IMR-90 (cell line): ENCODE data around the gene MBOAT1. TPM values are rescaled to one million over a fixed set of nuclear protein-coding genes. Genes with fewer than 3 reads are reported as not detected.

Experiments
- ATAC-seq: fragments of 200-7000 bp; cut with Tn5 transposase; 2 replicates; pipeline ENCODE4 v1.9.1; 2020; ENCODE audit warnings: low read depth, mild to moderate bottlenecking, moderate library complexity
- BruUV-seq: library from RNA; stranded (reverse); fragments of 400-500 nt; replicated peaks from 2 replicates; lab custom pipeline; 2021; lab: Mats Ljungman, UMichigan
- CTCF ChIA-PET: fragments of 300-600 bp; formaldehyde crosslinking; extraction: SDS; loops from one replicate; lab custom pipeline; 2021; ENCODE audit warnings: antibody characterized with exemption; lab: Yijun Ruan, JAX
- POLR2A ChIA-PET: fragments of 300-600 bp; sonication (Branson Sonifier 250); formaldehyde crosslinking; loops from one replicate; lab custom pipeline; 2022; ENCODE audit warnings: antibody characterized with exemption; ENCODE audit not compliant: unreplicated experiment; lab: Charles Lee
- DNase-seq: peaks from one replicate; pipeline ENCODE4 v3.0.0; 2013
- H2AFZ ChIP-seq: replicated peaks from 2 replicates; pipeline ENCODE3; 2013; ENCODE audit warnings: low read length, mild to moderate bottlenecking; ENCODE audit not compliant: poor library complexity
- H2AK5ac ChIP-seq: 2 replicates; pipeline ENCODE4 v1.6.1; 2013; ENCODE audit warnings: low read depth, low read length, inconsistent platforms
- H2AK9ac ChIP-seq: replicated peaks from 2 replicates; pipeline ENCODE3; 2013; ENCODE audit warnings: mild to moderate bottlenecking, low read depth, low read length, moderate library complexity; ENCODE audit not compliant: poor library complexity
- H2BK120ac ChIP-seq: 2 replicates; pipeline ENCODE4 v1.6.1; 2013; ENCODE audit warnings: low read depth, low read length, inconsistent platforms
- H2BK15ac ChIP-seq: 3 replicates; pipeline ENCODE4 v1.6.1; 2013; ENCODE audit warnings: low read depth, low read length, inconsistent platforms
- H2BK20ac ChIP-seq: 2 replicates; pipeline ENCODE4 v1.6.1; 2013; ENCODE audit warnings: low read depth, mild to moderate bottlenecking, inconsistent platforms, low read length, moderate library complexity
- H2BK5ac ChIP-seq: 2 replicates; pipeline ENCODE4 v1.6.1; 2013; ENCODE audit warnings: mild to moderate bottlenecking, low read depth, low read length, inconsistent platforms; ENCODE audit not compliant: poor library complexity, severe bottlenecking
- H3K14ac ChIP-seq: replicated peaks from 2 replicates; pipeline ENCODE4 v1.6.1; 2013; ENCODE audit warnings: low read depth, low read length, inconsistent platforms
- H3K18ac ChIP-seq: 2 replicates; pipeline ENCODE4 v1.6.1; 2013; ENCODE audit warnings: low read depth, low read length, control low read depth
- H3K23ac ChIP-seq: 2 replicates; pipeline ENCODE4 v1.6.1; 2013; ENCODE audit warnings: low read depth, low read length, inconsistent platforms
- H3K27ac ChIP-seq: 2 replicates; pipeline ENCODE4 v1.5.1; 2013; ENCODE audit warnings: mild to moderate bottlenecking, control low read depth, low read length; ENCODE audit not compliant: insufficient read depth
- H3K27me3 ChIP-seq: 2 replicates; pipeline ENCODE4 v1.6.1; 2013; ENCODE audit warnings: low read length; ENCODE audit not compliant: control insufficient read depth, insufficient read depth
- H3K36me3 ChIP-seq: 2 replicates; pipeline ENCODE4 v1.6.1; 2013; ENCODE audit warnings: low read length, mixed read lengths; ENCODE audit not compliant: control insufficient read depth, insufficient read depth
- H3K4ac ChIP-seq: 2 replicates; pipeline ENCODE4 v1.6.1; 2013; ENCODE audit warnings: low read depth, low read length, inconsistent platforms
- H3K4me1 ChIP-seq: 2 replicates; pipeline ENCODE4 v1.6.1; 2013; ENCODE audit warnings: low read length, mixed read lengths; ENCODE audit not compliant: control insufficient read depth, insufficient read depth
- H3K4me2 ChIP-seq: 2 replicates; pipeline ENCODE4 v1.6.1; 2013; ENCODE audit warnings: low read depth, mild to moderate bottlenecking, control low read depth, low read length, moderate library complexity
- H3K4me3 ChIP-seq: 2 replicates; pipeline ENCODE4 v1.5.1; 2013; ENCODE audit warnings: low read depth, mild to moderate bottlenecking, control low read depth, low read length, moderate library complexity; ENCODE audit not compliant: insufficient read depth
- H3K56ac ChIP-seq: 2 replicates; pipeline ENCODE4 v1.6.1; 2013; ENCODE audit warnings: low read length, inconsistent platforms; ENCODE audit not compliant: insufficient read depth; ENCODE audit errors: extremely low read depth
- H3K79me1 ChIP-seq, 2 experiments: 2 replicates each; pipeline ENCODE4 v1.6.1; 2013; ENCODE audit warnings: low read length in 2 of 2, inconsistent platforms in 1 of 2, low read depth in 1 of 2
- H3K9ac ChIP-seq: 2 replicates; pipeline ENCODE4 v1.6.1; 2013; ENCODE audit warnings: low read depth, low read length, control low read depth
- H3K9me1 ChIP-seq: 2 replicates; pipeline ENCODE4 v1.6.1; 2013; ENCODE audit warnings: low read length, inconsistent platforms; ENCODE audit not compliant: insufficient read depth
- H3K9me3 ChIP-seq: 2 replicates; pipeline ENCODE4 v1.6.1; 2013; ENCODE audit warnings: low read length; ENCODE audit not compliant: control insufficient read depth, insufficient read depth
- H4K20me1 ChIP-seq: 2 replicates; pipeline ENCODE4 v1.6.1; 2013; ENCODE audit warnings: low read length, inconsistent platforms; ENCODE audit not compliant: insufficient read depth
- H4K5ac ChIP-seq: 2 replicates; pipeline ENCODE4 v1.6.1; 2013; ENCODE audit warnings: mild to moderate bottlenecking, low read depth, low read length, control low read depth
- H4K8ac ChIP-seq, 2 experiments: 2 replicates each; pipeline ENCODE4 v1.6.1; 2013; ENCODE audit warnings: low read depth in 2 of 2, low read length in 2 of 2, control low read depth in 1 of 2, inconsistent platforms in 1 of 2
- H4K91ac ChIP-seq: 2 replicates; pipeline ENCODE4 v1.6.1; 2013; ENCODE audit warnings: low read depth, low read length, inconsistent platforms; ENCODE audit not compliant: insufficient read depth
- BHLHE40 ChIP-seq: fragments of 150-350 bp; IDR thresholded peaks from 2 replicates; pipeline ENCODE4 v1.6.1; 2016; ENCODE audit warnings: mild to moderate bottlenecking, low read depth, low read length
- ELK1 ChIP-seq: fragments of 150-350 bp; IDR thresholded peaks from 2 replicates; pipeline ENCODE4 v1.6.1; 2016; ENCODE audit warnings: low read depth, mild to moderate bottlenecking, low read length, moderate library complexity, borderline replicate concordance
- FOS ChIP-seq: fragments of 150-350 bp; IDR thresholded peaks from 2 replicates; pipeline ENCODE4 v1.6.1; 2016; ENCODE audit warnings: low read depth, low read length
- MAFK ChIP-seq: IDR thresholded peaks from 2 replicates; pipeline ENCODE4 v1.6.1; 2012; ENCODE audit warnings: low read depth, low read length, improper control_type of control experiment
- MAZ ChIP-seq: IDR thresholded peaks from 2 replicates; pipeline ENCODE4 v1.6.1; 2012; ENCODE audit warnings: low read depth, mild to moderate bottlenecking, low read length, improper control_type of control experiment, moderate library complexity, borderline replicate concordance
- MXI1 ChIP-seq: IDR thresholded peaks from 2 replicates; pipeline ENCODE4 v1.6.1; 2012; ENCODE audit warnings: low read depth, mild to moderate bottlenecking, low read length, moderate library complexity, borderline replicate concordance
- NFE2L2 ChIP-seq: fragments of 150-350 bp; IDR thresholded peaks from 2 replicates; pipeline ENCODE4 v1.6.1; 2016; ENCODE audit warnings: low read depth, mild to moderate bottlenecking, low read length
- POLR2A ChIP-seq: IDR thresholded peaks from 2 replicates; pipeline ENCODE4 v1.6.1; 2012; ENCODE audit warnings: mild to moderate bottlenecking, low read depth, low read length
- RAD21 ChIP-seq: IDR thresholded peaks from 2 replicates; pipeline ENCODE4 v1.6.1; 2012; ENCODE audit warnings: low read length, improper control_type of control experiment
- RCOR1 ChIP-seq: IDR thresholded peaks from 2 replicates; pipeline ENCODE4 v1.6.1; 2012; ENCODE audit warnings: mild to moderate bottlenecking, low read length, improper control_type of control experiment; ENCODE audit not compliant: insufficient replicate concordance
- RFX5 ChIP-seq: IDR thresholded peaks from 2 replicates; pipeline ENCODE4 v1.8.0; 2012; ENCODE audit warnings: low read depth, mild to moderate bottlenecking, low read length, moderate library complexity
- SMC3 ChIP-seq: fragments of 150-350 bp; IDR thresholded peaks from 2 replicates; pipeline ENCODE4 v1.6.1; 2016; ENCODE audit warnings: low read depth, mild to moderate bottlenecking, antibody characterized with exemption, low read length, moderate library complexity
- USF2 ChIP-seq: fragments of 150-350 bp; IDR thresholded peaks from 2 replicates; pipeline ENCODE4 v1.6.1; 2017; ENCODE audit warnings: mild to moderate bottlenecking, antibody characterized with exemption, low read length, low read depth
- WGBS, 2 experiments: methylation state at CpG; one replicate each; pipeline versions ENCODE4 v1.1.5 to v1.1.7; 2013; ENCODE audit warnings: missing lambda C conversion rate in 2 of 2; ENCODE audit not compliant: insufficient read length in 1 of 2; ENCODE audit errors: extremely low coverage in 2 of 2; 5-methylcytosine and 5-hydroxymethylcytosine counted together
- dilution Hi-C: fragments of 300-500 bp; cut with HindIII; formaldehyde crosslinking; loops from one replicate; pipeline ENCODE4 v1.14.3; 2018; ENCODE audit warnings: low sequenced_read_pairs; ENCODE audit not compliant: unreplicated experiment
- in situ Hi-C: fragments of 300-500 bp; cut with MboI; formaldehyde crosslinking; loops from 3 replicates; pipeline ENCODE4 v1.14.3; 2019; ENCODE audit warnings: low sequenced_read_pairs, inconsistent platforms, mixed read lengths
- intact Hi-C: fragments of 100-400 bp; cut with micrococcal nuclease; formaldehyde crosslinking; loops from 2 replicates; pipeline ENCODE4 v1.10.0; 2022
- polyA plus RNA-seq, 3 experiments: library from polyadenylated mRNA; depleted of rRNA; stranded (reverse); fragments of >200 nt; gene quantifications; 2 replicates each; pipeline ENCODE4 v1.2.3, GENCODE V29; 2012; ENCODE audit warnings: low replicate concordance in 1 of 3
- total RNA-seq: library from RNA; depleted of rRNA; stranded (reverse); fragments of >200 nt; gene quantifications from 2 replicates; pipeline ENCODE4 v1.2.3, GENCODE V29; 2012

MBOAT1 gene
- total and polyA plus RNA-seq, 2 of the 4 experiments (the other 2 are of a cell fraction), result 1.6 to 4.7 TPM

- Histone ChIP-seq H2AK5ac (no peak overlapping the region), H3K4me2 (no peak overlapping the region), H2BK20ac (no peak overlapping the region), H3K4ac (no peak overlapping the region), H3K9ac (no peak overlapping the region), H3K18ac (no peak overlapping the region), H3K36me3 (no peaks in the 10 kb centered on the region), H4K8ac (no peak overlapping the region), H2BK120ac (no peak overlapping the region), H3K27ac (no peak overlapping the region), H3K23ac (no peak overlapping the region), H3K27me3 (no peaks in the 10 kb centered on the region), H4K5ac (no peak overlapping the region), H3K4me1 (no peaks in the 10 kb centered on the region), H2BK5ac (no peak overlapping the region), H3K9me3 (no peaks in the 10 kb centered on the region), H3K56ac (no peak overlapping the region), H3K14ac (no peak overlapping the region), H4K91ac (no peak overlapping the region), H4K20me1 (no peaks in the 10 kb centered on the region), H3K79me1 (no peaks in the 10 kb centered on the region), H3K4me3 (no peak overlapping the region), H2BK15ac (no peak overlapping the region), H2AK9ac (no peak overlapping the region), H3K9me1 (no peaks in the 10 kb centered on the region), H2AFZ (no peak overlapping the region)
- ChIA-PET CTCF (no interaction called here), POLR2A (no interaction called here)
- BruUV-seq, result no TSS peak
- ATAC-seq (no peak), DNase-seq (no peak)
- TF ChIP-seq RAD21, result no peak
- TF ChIP-seq MAZ, result no peak
- TF ChIP-seq RCOR1, result no peak
- TF ChIP-seq RFX5, result no peak
- TF ChIP-seq MXI1, result no peak
- TF ChIP-seq BHLHE40, result no peak
- TF ChIP-seq NFE2L2, result no peak
- no peak for TF ChIP-seq POLR2A
- no peak for TF ChIP-seq USF2
- no peak for TF ChIP-seq SMC3
- TF ChIP-seq FOS, result no peak
- TF ChIP-seq MAFK, result no peak
- TF ChIP-seq ELK1, result no peak
- dilution Hi-C loops (no loop called here), in situ Hi-C loops (no loop called here), intact Hi-C loops (no loop called here)
- WGBS, 2 experiments, result no CpG with 5 or more reads among the region's 6 CpGs
Observed at GRCh38 chr6:20235041-20235440, 22.8 kb upstream of the MBOAT1 start.
